NCI-H510A treated with DMSO at 0.1 percent for 48 hours (cell line): Measurements from ENCODE around the gene FCAR.
"Not testable (repeated sequence)": the region's sequence is repeated elsewhere in the genome, so short reads cannot be mapped to it uniquely, and the experiment has no call there.

ENCODE experiments used
- DNase-seq: peaks from one replicate; lab custom pipeline; 2025; lab: John Stamatoyannopoulos, UW

FCAR gene

GRCh38 chr19:54894106-54894505 is 20.1 kb downstream of the FCAR start:
- not testable (repeated sequence) for DNase-seq

- no peak for DNase-seq
Observed at GRCh38 chr19:54896036-54896435, 22.0 kb downstream of the FCAR start.

- DNase-seq: not testable (repeated sequence)
Observed at GRCh38 chr19:54898685-54899084, 24.6 kb downstream of the FCAR start.

DNA sequence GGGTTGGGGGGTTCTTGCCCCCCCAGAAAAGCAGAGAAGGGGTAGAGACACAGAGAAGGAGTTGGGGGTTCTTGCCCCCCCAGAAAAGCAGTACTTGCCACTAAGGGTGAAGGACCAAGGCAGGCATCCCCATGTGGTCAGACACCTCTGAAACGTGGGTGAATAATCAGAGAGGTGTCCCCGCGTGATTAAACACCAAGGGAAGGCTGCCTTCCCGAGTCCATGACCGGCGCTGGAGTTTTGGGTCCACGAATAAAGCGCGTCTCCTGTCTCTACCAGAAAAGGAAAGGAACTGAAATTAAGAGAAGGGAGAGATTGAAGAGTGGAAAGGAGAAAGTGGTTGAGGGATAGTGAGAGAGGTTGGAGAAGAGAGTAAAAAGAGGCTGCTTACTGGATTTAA is 25.6 kb downstream of the FCAR start:
- not testable (repeated sequence) for DNase-seq

GRCh38 chr19:54901153-54901552 is 27.1 kb downstream of the FCAR start:
- not testable (repeated sequence) for DNase-seq

DNA sequence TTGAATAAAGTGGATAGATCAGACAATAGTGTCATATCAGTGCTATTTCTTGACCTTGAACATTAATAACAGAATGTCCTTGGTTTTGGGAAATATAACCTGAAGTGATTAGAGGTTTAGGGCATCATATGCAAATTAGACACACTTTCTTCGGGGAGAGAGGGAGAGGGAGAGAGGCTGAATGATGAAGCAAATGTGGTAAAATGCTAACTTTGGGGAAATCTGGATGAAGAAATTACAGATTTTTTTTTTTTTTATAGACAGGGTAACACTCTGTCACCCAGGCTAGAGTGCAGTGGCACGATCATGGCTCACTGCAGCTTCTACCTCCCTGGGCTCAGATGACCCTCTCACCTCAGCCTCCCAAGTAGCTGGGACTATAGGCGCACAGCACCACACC is 28.0 kb downstream of the FCAR start:
- no peak for DNase-seq

DNA sequence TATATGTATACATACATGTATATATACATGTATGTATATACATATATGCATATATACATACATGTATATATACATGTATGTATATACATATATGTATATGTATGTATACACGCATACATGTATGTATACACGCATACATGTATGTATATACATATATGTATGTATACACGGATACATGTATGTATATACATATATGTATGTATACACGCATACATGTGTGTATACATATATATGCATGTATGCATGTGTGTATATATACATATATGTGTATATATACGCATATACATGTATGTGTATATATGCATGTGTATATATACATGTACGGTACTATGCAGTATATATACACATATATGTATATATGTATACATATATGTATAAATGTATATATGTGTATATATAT is 29.3 kb downstream of the FCAR start:
- DNase-seq: no peak

- DNase-seq: not testable (repeated sequence)
Observed at GRCh38 chr19:54904261-54904660, 30.2 kb downstream of the FCAR start.

- no peak for DNase-seq
Observed at GRCh38 chr19:54905421-54905802, 31.4 kb downstream of the FCAR start.

DNA sequence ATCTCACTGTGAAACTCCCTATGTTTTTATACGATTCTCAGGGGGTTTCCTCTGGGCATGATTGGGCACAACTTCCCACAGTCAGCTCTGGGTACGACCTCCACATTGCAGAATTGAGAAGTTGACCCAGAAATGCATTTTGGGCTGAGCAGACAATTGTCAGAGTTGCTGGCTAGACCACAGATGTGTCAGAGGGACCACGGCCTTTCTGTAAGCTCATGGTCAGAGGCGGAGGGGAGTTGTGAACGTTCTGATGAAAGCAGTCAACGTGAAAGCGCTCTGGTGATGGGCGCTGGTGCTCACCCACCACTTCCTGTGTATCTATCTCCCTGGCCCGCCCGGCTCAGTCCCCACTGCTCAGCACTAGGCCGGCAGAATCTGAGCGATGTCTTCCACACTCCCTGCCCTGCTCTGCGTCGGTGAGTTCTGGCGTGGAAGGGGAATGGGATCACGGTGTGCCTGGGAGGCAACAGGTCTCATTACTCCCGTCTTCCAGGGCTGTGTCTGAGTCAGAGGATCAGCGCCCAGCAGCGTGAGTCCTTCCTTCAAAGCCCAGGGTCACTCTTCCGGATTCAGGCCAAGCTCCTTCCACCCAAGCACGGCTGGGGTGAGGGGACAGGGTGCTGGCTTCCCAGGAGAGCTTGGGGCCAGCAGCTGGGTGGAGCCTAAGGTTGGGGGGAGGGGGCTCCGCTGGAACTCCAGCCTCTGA is 31.9 kb downstream of the FCAR start, which contains the start of gene NCR1:
Gene NCR1, plus strand, starts transcription at position 346 of the 709 bp plus-strand sequence. Its CDS starts 40 bp downstream, at position 386.
- DNase-seq: no peak

DNA sequence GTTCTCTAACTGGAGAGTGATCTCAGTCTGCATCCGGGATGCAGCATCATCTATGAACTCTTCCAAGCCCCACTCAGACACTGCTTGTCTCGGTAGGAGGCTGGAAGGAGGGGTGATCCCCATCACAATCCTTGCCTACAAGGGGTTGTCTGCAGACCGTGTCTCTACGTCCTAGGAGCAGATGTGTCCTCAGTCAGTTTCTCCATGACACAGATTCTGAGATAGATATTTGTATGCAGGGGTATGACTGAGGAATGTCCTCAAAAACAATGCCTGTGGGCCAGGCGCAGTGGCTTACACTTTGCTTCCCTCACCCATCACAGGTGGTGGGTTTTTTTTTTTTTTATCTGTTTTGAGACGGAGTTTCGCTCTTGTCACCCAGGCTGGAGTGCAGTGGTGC is 32.8 kb downstream of the FCAR start:
- DNase-seq: no peak

GRCh38 chr19:54907899-54908298 is 33.9 kb downstream of the FCAR start:
- DNase-seq: not testable (repeated sequence)

- DNase-seq: no peak
Observed at GRCh38 chr19:54916822-54917221, 42.8 kb downstream of the FCAR start.

- no peak for DNase-seq
Observed at GRCh38 chr19:54918499-54918898, 44.5 kb downstream of the FCAR start.

DNA sequence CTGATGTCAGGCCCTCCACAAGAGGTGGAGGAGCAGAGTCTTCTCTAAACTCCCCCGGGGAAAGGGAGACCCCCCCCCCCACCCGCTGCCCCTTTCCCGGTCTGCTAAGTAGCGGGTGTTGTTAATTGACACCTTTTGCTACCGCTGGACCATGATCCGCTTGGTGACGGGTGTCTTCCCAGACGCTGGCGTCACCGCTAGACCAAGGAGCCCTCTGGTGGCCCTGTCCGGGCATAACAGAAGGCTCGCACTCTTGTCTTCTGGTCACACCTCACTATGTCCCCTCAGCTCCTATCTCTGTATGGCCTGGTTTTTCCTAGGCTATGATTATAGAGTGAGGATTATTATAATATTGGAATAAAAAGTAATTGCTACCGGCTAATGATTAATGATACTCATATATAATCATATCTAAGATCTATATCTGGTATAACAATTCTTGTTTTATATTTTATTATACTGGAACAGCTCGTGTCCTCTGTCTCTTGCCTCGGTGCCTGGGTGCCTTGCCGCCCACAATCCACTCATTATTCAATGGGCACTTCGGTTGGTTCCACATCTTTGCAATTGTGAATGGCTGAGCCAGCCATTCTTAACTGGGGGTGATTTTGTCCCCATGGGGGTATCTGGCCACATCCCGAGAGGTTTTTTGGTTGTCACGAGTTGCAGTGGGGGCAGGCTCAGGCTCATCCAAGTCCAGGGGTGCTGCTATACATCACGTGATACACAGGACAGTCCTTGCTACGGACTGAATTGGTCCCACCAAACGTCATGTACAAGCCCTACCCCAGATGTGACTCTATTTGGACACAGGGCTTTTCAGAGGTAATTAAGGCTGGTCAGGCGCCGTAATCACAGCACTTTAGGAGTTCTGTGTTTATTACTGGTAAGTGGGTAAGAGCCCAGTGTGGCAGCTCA is 45.9 kb downstream of the FCAR start:
- not testable (repeated sequence) for DNase-seq

DNA sequence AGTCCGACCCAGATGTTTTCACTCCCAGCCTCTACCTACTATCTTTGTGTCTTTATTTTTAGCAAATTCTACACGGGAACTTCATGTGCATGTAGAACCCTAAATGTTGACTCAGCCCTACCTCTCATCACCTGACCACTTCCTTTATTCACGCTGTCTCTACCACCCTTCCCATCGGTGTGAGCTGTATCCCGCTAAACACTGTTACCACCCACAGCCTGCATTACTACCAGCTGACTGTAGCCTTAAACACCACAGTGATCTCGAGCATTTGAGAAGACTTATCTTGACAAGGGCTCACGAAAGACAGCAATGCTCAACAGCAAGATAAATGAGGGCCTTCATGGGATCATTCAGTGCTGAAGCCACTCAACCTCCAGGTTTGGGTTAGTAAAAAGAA is 47.0 kb downstream of the FCAR start:
- no peak for DNase-seq

- no peak for DNase-seq
Observed at GRCh38 chr19:54923276-54923675, 49.2 kb downstream of the FCAR start.

DNA sequence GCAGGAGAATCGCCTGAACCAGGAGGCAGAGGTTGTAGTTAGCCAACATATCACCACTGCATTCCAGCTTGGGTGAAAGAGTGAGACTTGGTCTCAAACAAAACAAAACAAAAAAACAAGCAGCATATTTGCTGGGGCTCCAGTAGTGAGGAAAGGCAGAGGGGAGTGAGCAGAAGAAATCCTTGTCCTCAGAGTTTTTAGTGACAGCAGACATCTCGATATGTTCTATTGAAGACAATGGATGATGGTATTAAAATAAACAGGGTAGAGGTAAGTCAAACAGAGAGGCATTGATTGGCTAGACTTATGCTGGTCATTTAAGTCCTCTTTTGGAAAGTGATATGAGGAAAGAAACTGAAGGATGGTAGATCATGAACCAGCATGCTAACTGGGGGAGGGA is 54.3 kb downstream of the FCAR start:
- no peak for DNase-seq

- DNase-seq: no peak
Observed at GRCh38 chr19:54937926-54938325, 63.9 kb downstream of the FCAR start.

GRCh38 chr19:54938906-54939305 is 64.9 kb downstream of the FCAR start:
- no peak for DNase-seq

DNA sequence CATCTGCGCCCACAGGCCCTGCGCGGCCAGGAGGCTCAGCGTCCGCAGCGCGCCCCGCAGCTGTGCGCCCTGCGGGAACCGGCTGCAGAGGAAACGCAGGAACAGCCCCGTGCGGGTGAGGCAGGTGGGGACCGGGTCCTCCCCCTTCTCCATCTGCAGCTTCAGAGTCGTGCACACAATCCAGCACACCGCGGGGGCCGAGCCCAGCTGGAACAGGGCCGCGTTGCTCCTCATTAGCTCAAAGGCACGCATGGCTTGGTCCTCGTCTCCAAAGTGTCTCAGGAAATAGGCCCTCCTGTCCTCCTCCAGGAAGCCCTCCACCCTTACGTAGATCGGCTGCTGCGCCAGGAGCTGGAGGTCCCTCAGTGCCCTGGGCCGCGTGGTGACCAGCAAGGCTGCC is 65.5 kb downstream of the FCAR start:
- DNase-seq: not testable (repeated sequence)
